Suprapubic skin (tissue), 4 donors: ENCODE data around the gene GRIK3.

Source experiments
- CTCF ChIP-seq, 2 donors: fragments of 200-600 bp in 1 of 2; fragments of 450-650 bp in 1 of 2; sonication (generic) in 1 of 2; IDR thresholded peaks; one replicate each; pipeline ENCODE4 v1.5.1; 2016 to 2019; ENCODE audit warnings: antibody characterized with exemption in 2 of 2, mild to moderate bottlenecking in 1 of 2, moderate library complexity in 1 of 2
- POLR2A ChIP-seq, 2 donors: fragments of 450-650 bp; IDR thresholded peaks; one replicate each; pipeline ENCODE4 v1.6.1; 2017; ENCODE audit warnings: antibody characterized with exemption in 2 of 2, mild to moderate bottlenecking in 2 of 2, moderate library complexity in 2 of 2
- POLR2AphosphoS5 ChIP-seq, 3 donors: sonication (generic); formaldehyde crosslinking; IDR thresholded peaks; one replicate each; pipeline ENCODE4 v1.6.1; 2017; ENCODE audit warnings: antibody characterized with exemption in 3 of 3

- TF ChIP-seq CTCF (IDR thresholded peaks at IDR 0.05), result no peak
- no peak for TF ChIP-seq POLR2A (IDR thresholded peaks at IDR 0.05)
- TF ChIP-seq POLR2AphosphoS5 (IDR thresholded peaks at IDR 0.05), result no peak
Observed at GRCh38 chr1:36984026-36984425, 50.3 kb downstream of the GRIK3 start.
